Measurements from ENCODE around the gene HDAC6.

GRCh38 chrX:48826135-48826875 is 24.4 kb downstream of the HDAC6 start, which contains the start of gene ERAS:
- TF ChIP-seq, protein P1, sequence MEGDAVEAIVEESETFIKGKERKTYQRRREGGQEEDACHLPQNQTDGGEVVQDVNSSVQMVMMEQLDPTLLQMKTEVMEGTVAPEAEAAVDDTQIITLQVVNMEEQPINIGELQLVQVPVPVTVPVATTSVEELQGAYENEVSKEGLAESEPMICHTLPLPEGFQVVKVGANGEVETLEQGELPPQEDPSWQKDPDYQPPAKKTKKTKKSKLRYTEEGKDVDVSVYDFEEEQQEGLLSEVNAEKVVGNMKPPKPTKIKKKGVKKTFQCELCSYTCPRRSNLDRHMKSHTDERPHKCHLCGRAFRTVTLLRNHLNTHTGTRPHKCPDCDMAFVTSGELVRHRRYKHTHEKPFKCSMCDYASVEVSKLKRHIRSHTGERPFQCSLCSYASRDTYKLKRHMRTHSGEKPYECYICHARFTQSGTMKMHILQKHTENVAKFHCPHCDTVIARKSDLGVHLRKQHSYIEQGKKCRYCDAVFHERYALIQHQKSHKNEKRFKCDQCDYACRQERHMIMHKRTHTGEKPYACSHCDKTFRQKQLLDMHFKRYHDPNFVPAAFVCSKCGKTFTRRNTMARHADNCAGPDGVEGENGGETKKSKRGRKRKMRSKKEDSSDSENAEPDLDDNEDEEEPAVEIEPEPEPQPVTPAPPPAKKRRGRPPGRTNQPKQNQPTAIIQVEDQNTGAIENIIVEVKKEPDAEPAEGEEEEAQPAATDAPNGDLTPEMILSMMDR (IDR thresholded peaks at IDR 0.05) = no peak
- TF ChIP-seq POLR2A (IDR thresholded peaks at IDR 0.05) = no peak

Measured in Peyer's patch (tissue), 4 donors.